HG02870 (cell line): Measurements from ENCODE around the gene TOP1.

Experiments
- ATAC-seq: cut with Tn5 transposase; IDR thresholded peaks from one replicate; pipeline ENCODE4 v1.9.1; 2021; ENCODE audit warnings: mild to moderate bottlenecking, moderate library complexity; ENCODE audit not compliant: unreplicated experiment

The TOP1 gene

GRCh38 chr20:41165001-41165882 lies 136.6 kb downstream of the TOP1 start:
- no peak for ATAC-seq

- ATAC-seq = no peak
Measured at GRCh38 chr20:41166201-41167117, 137.8 kb downstream of the TOP1 start.

GRCh38 chr20:41167118-41167470 lies 138.5 kb downstream of the TOP1 start:
- no peak for ATAC-seq

- peak; percentile 75 for ATAC-seq
Measured at GRCh38 chr20:41167481-41168253, 139.0 kb downstream of the TOP1 start.

- ATAC-seq = no peak
Measured at GRCh38 chr20:41168281-41169161, 139.9 kb downstream of the TOP1 start.

GRCh38 chr20:41169162-41169690 lies 140.6 kb downstream of the TOP1 start:
- ATAC-seq = no peak

GRCh38 chr20:41169791-41170351 lies 141.2 kb downstream of the TOP1 start:
- no peak for ATAC-seq

- ATAC-seq = no peak
Measured at GRCh38 chr20:41170386-41171105, 141.9 kb downstream of the TOP1 start.

GRCh38 chr20:41171736-41172295 lies 143.2 kb downstream of the TOP1 start:
- ATAC-seq = no peak

GRCh38 chr20:41172296-41173140 lies 143.9 kb downstream of the TOP1 start:
- ATAC-seq = no peak

- no peak for ATAC-seq
Measured at GRCh38 chr20:41173161-41173721, 144.6 kb downstream of the TOP1 start.

- no peak for ATAC-seq
Measured at GRCh38 chr20:41173791-41174341, 145.2 kb downstream of the TOP1 start.
